Tongue (tissue), 2 donors: ENCODE results near the gene WDSUB1. TPM values are rescaled to one million over a fixed set of nuclear protein-coding genes. Genes with fewer than 3 reads are reported as not detected.

Experiments
- DNase-seq: peaks from one replicate; pipeline ENCODE4 v3.0.0-alpha.2; 2015
- total RNA-seq: library from RNA; depleted of rRNA; stranded (reverse); fragments of >200 nt; gene quantifications from one replicate; pipeline ENCODE4 v1.2.3, GENCODE V29; 2014

Gene WDSUB1
- total RNA-seq, 1 donor from 2014 or later, result 11.2 TPM

- no peak for DNase-seq
Observed at GRCh38 chr2:159224061-159224813, 62.3 kb downstream of the WDSUB1 start.

DNA sequence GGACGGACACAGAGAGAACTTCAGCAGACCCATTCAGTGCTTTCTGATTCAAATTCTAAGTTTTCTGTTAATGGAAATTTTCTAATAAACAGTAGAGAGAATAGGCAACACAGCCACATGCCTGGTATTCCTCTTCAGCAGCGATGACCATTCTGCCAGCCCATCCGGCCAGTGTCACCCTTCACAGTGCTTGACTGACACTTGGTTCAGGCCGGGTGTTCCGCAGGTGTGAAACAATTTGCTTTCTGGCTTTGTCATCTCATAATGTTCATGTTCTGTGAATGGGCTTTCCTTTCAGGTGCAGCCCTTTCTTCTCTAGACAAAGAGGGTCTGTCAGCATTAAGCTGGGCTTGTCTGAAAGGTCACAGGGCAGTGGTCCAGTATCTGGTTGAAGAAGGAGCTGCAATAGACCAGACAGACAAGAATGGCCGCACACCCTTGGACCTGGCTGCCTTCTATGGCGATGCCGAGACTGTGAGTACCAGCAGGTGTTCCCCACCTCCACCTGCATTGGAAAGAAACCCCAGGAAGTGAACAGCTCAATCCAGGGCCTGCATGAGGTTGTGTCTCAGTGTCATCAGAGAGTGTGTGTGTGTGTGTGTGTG lies 67.0 kb downstream of the WDSUB1 start:
- no peak for DNase-seq

GRCh38 chr2:159218389-159218788 lies 68.1 kb downstream of the WDSUB1 start:
- DNase-seq, result no peak

GRCh38 chr2:159217676-159218075 lies 68.8 kb downstream of the WDSUB1 start:
- DNase-seq, result no peak

GRCh38 chr2:159215116-159215515 lies 71.4 kb downstream of the WDSUB1 start:
- DNase-seq, result no peak

GRCh38 chr2:159214325-159214865 lies 72.1 kb downstream of the WDSUB1 start:
- DNase-seq, result no peak

- no peak for DNase-seq
Observed at GRCh38 chr2:159213296-159213695, 73.2 kb downstream of the WDSUB1 start.

- peak; percentile 51 for DNase-seq
Observed at GRCh38 chr2:159211447-159212396, 74.8 kb downstream of the WDSUB1 start.

DNA sequence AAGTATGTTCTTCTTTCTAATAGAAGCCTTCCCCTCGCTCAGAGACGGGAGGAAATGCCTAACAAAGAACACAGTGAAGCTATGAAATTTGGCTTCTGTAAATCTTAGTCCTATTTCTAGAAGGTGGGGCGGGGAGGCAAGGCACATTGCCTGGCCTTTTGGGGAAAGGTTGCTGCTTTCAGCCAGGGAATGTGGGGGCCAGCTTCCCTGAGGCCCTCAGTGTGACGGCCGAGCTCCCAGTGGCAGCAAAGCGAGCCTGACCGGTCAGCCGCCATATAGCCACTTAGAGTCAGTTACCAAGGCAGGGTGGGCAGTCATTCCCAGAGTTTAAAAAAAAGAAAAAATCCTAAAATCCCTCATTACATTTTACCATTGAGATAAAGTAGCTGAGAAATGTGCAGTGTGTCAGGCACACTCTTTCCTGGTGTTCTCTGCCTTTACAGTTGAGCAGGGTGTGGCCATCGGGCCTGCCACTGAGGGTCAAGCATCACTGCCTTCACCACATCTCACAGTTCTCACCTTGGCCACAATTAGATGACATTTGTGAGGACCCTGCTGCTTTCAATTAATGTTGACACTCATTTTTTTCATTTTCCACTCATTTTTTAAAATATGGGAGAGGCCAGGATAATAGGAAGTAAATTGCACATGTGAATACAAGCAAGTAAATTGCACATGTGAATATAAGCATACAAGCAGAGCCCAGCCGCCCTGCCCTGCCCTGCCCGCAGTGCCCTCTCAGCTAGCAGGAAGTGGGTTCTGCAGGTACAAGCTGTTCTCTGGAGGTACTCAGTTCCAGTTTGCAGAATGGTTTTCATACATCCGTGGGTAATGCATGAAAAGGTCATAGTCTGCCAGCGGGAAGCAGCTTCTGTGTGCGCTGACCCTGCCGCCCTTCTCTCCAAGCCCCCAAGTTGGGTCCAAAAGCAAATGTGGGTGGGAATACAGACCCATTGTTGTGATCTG lies 76.9 kb downstream of the WDSUB1 start:
- DNase-seq, result no peak

- DNase-seq, result no peak
Observed at GRCh38 chr2:159208438-159208837, 78.1 kb downstream of the WDSUB1 start.

GRCh38 chr2:159206736-159207380 lies 79.6 kb downstream of the WDSUB1 start:
- peak; percentile 72 for DNase-seq

DNA sequence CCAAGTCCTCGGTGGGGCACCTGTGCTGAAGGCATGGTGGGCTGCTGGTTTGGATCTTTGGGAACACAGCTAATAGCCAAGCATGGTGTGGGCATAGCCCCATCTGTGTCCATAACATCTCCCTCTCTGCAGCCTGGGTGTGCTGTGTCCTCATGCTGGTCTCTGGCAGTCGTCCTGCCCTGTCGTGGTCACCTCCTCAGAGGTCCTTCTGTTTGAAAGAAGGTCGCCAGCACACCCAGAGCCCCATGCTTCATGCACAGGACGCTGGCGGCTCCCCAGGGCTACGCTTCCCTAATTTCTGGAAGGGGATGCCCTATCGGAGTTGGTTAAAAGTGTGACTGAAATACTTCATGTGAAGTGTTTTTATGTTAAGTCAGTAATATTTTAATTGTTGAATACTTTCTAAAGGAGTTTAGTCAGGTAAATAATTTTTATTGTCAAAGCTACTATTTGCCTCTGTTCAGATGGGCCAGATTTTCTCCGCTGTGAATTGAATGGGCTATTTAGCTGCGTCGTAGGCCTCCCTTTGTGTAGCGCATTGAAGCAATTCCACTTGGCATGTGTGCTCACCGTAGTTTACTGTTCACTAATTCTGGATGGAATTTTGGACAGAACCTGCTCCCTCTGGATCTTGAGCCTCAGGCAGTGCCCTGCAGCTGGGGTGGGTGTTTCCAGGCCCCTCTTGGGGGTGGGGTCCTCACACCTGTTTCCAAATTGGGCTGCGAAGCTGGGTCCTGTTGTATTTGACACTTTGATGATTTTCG lies 81.9 kb downstream of the WDSUB1 start:
- peak; percentile 32 for DNase-seq

GRCh38 chr2:159202568-159203071 lies 83.9 kb downstream of the WDSUB1 start:
- DNase-seq, result peak; percentile 89

DNA sequence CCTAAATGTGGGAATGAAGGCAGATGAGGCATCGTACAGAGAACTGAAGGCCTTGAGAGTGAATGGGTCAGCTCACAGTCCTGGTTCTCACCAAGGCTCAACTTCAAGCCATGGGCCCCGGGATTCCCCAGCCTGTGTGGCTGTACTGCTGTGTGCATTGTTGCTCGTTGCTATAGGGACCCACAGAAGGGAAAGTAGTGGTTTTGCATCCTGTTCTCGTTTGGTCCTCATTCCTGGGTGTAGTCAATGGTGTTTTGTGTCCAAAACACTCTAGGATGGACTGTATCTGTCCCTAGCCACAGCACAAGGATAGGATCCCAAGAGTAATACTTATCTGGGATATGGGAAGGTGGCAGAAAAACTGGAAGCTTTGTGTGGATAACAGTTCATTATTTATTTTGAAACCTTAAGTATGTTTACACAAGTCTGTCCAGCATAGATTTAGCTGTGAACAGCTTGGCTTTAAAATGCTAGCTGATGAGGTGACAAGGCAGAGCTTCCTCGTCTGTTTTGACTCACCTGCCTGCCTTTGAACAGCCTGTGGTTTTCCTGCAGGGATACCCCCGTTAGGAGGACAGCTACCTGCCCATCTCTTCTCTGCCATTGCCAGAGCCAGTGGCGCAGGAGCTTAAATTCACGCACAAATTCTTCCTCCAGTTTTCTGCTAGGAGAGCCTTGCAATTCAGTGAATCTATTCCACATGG lies 85.0 kb downstream of the WDSUB1 start:
- peak; percentile 33 for DNase-seq

- no peak for DNase-seq
Observed at GRCh38 chr2:159200498-159200897, 86.0 kb downstream of the WDSUB1 start.

- DNase-seq, result peak; percentile 52
Observed at GRCh38 chr2:159199761-159200465, 86.6 kb downstream of the WDSUB1 start.

- DNase-seq, result no peak
Observed at GRCh38 chr2:159199236-159199635, 87.3 kb downstream of the WDSUB1 start.

- DNase-seq, result no peak
Observed at GRCh38 chr2:159196393-159196925, 90.0 kb downstream of the WDSUB1 start.
